ENCODE results near the gene INTS3. TPM values are rescaled to one million over a fixed set of nuclear protein-coding genes. Genes with fewer than 3 reads are reported as not detected.
A peak's percentile ranks its signal among the peaks of the same experiment; 100 is the strongest.

Gene INTS3
- total and polyA plus RNA-seq, 12 donors, result 25.4 to 46.1 (median 31.1) TPM

DNA sequence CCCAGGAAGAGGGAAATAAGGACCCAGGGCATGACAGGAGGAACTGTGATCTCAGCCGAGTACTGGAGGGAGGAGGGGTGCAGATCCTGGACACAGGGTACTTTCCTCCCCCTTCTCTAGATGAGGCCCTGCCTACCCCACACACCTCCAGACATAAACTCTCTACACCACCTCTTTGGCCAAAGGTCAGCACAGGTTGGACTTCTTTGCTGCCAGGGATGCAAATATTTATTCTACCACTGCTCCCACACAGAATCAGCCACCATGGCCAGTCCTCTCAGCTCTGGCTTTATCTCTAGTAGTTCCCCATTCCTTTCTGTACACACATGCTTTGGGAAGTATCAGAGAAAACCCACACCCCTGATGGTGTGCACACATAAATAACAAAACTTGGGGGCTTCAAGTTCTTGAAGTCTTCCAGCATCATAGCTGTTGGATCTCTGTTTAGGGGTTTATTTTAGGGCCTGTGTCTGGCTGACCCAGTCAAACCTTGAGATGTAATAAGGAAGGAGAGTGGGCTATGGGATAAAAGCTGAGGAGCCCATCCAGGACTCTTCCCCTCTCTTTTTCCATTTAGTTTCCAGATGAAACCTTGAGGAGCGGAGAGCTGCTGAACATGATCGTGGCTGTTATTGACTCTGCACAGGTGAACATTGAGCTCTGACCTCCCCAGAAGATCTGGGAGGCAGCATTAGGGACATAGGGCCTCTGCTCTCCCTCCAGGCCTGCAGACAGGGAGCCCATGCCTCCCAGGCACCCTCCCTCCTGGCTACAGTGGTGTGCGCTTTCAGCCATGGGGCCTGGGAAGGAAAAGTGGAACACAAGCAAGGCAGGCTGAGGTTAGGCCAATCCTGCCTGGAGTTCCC, 40.7 kb downstream of the INTS3 start:
- TF ChIP-seq, protein P1, sequence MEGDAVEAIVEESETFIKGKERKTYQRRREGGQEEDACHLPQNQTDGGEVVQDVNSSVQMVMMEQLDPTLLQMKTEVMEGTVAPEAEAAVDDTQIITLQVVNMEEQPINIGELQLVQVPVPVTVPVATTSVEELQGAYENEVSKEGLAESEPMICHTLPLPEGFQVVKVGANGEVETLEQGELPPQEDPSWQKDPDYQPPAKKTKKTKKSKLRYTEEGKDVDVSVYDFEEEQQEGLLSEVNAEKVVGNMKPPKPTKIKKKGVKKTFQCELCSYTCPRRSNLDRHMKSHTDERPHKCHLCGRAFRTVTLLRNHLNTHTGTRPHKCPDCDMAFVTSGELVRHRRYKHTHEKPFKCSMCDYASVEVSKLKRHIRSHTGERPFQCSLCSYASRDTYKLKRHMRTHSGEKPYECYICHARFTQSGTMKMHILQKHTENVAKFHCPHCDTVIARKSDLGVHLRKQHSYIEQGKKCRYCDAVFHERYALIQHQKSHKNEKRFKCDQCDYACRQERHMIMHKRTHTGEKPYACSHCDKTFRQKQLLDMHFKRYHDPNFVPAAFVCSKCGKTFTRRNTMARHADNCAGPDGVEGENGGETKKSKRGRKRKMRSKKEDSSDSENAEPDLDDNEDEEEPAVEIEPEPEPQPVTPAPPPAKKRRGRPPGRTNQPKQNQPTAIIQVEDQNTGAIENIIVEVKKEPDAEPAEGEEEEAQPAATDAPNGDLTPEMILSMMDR (IDR thresholded peaks at IDR 0.05), result no peak
- 86 to 93% methylated on average over 4 of the region's 4 CpGs for WGBS, 2 donors
- H3K27me3 ChIP-seq, result no peaks in the 10 kb centered on the region
- ATAC-seq, result no peak
- H3K9me3 ChIP-seq, result no peaks in the 10 kb centered on the region
- H3K4me3 ChIP-seq, result no peak overlapping the region
- peaks cover 5 to 97% (median 43%) of the 10 kb centered on the region in 9 donors for H3K36me3 ChIP-seq
- H3K27ac ChIP-seq, result peak overlapping the region in 5 of 10 donors; percentile 0 to 90 (median 42)
- no peak for DNase-seq
- peaks cover 11 to 64% (median 46%) of the 10 kb centered on the region in 9 donors for H3K4me1 ChIP-seq
- intact Hi-C loops (cut with DNase I), result loop anchor here in 1 of 10 donors (5.0 kb wide), 1 partner anchor 86 kb away; no protein-coding TSS in a partner anchor

DNA sequence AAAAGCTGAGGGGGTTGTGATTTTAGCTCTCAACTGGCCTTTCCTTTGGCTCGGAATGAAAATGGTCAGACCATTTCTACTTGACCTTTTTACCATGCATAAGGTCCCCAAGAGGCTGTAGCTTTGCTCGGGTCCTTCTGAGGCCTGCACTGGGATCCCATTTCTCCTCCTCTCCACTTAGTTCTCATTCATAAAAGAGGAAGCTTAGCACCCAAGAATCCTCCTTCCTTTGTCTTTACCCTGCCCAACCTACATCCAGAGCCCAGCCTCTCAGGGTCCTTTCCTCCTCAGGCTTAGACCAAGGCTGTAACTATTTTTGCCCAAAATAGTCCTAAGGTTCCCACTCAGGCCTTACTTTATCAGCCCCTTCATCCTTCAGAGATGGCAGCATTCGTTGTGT, 41.4 kb downstream of the INTS3 start:
- DNase-seq (no peak), ATAC-seq (no peak)
- H3K27me3 ChIP-seq, result no peaks in the 10 kb centered on the region
- peaks cover 13 to 66% (median 47%) of the 10 kb centered on the region in 9 donors for H3K4me1 ChIP-seq
- TF ChIP-seq, protein P1 (IDR thresholded peaks at IDR 0.05), result no peak
- WGBS, 2 donors, result 75% methylated on average over 3 of the region's 3 CpGs
- no peak overlapping the region for H3K4me3 ChIP-seq
- H3K27ac ChIP-seq, result peak overlapping the region in 6 of 10 donors; percentile 0 to 90 (median 41)
- no peaks in the 10 kb centered on the region for H3K9me3 ChIP-seq
- H3K36me3 ChIP-seq, result peaks cover 5 to 92% (median 46%) of the 10 kb centered on the region in 9 donors
- intact Hi-C loops (cut with DNase I), result loop anchor here in 1 of 10 donors (5.0 kb wide), 1 partner anchor 87 kb away; no protein-coding TSS in a partner anchor

DNA sequence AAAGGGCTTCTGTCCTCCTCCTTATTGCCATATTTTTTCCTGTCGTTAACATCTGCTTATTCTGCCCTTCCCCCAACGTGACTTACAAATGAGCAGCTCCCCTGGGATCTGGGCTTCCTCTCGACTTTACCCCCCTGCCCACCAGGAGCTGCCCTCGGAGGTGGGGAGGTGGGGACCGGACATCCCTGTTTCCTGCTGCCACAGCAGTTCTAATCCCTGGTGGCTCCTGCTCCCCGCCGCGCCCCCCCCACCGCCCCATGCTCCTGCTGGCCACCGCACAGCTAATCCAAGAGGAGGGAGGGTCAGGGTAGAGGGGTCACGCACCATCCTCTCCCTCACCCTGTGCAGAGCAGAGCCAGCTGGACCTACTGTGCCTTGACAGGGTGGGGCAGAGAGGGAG, 42.9 kb downstream of the INTS3 start:
- DNase-seq, result peak in 1 of 2 donors; percentile 66
- peaks cover 0 to 77% (median 33%) of the 10 kb centered on the region in 9 donors for H3K36me3 ChIP-seq
- TF ChIP-seq, protein P1 (IDR thresholded peaks at IDR 0.05), result no peak
- WGBS, 2 donors, result 50 to 51% methylated on average over 11 of the region's 11 CpGs
- ATAC-seq, result peak in 4 of 8 donors; percentile 1 to 29 (median 16)
- intact Hi-C loops (cut with DNase I), result loop anchor here in 7 of 10 donors (1.0 to 5.0 kb wide), 4 partner anchors 73 to 258 kb away; partner anchors contain the start of gene NPR1 (in 7 of the 7)
- H3K4me3 ChIP-seq, result no peak overlapping the region
- peaks cover 17 to 80% (median 58%) of the 10 kb centered on the region in 9 donors for H3K4me1 ChIP-seq
- H3K27me3 ChIP-seq, result no peaks in the 10 kb centered on the region
- H3K9me3 ChIP-seq, result no peaks in the 10 kb centered on the region
- peak overlapping the region; percentile 36 to 92 (median 74) for H3K27ac ChIP-seq

DNA sequence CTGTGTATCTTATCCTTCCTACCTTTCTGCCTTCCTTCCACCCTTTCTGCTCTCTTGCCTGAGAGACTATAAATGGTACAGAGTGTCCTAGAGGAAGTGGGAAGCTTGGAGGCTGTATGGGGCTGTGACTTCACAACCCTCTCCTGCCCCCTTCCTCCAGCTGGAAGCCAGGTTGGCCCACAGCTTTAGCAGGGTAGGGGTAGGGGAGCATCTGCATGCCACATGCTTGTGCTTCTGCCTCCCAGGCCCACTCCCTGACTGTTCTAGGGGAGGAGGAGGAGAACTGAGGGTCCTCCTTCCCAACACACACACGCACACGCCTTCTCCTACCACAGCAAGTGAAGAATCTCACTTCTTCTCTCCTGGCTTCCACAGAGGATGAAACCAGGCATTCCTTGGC, 43.4 kb downstream of the INTS3 start:
- peak in 1 of 8 donors; percentile 1 for ATAC-seq
- peaks cover 21 to 85% (median 62%) of the 10 kb centered on the region in 9 donors for H3K4me1 ChIP-seq
- no peaks in the 10 kb centered on the region for H3K9me3 ChIP-seq
- no peak for DNase-seq
- no peaks in the 10 kb centered on the region for H3K27me3 ChIP-seq
- H3K36me3 ChIP-seq, result peaks cover 0 to 72% (median 29%) of the 10 kb centered on the region in 9 donors
- H3K4me3 ChIP-seq, result no peak overlapping the region
- WGBS, 2 donors, result 76 to 82% methylated on average over 2 of the region's 2 CpGs
- intact Hi-C loops (cut with DNase I), result loop anchor here in 7 of 10 donors (5.0 kb wide), 3 partner anchors 74 to 259 kb away; partner anchors contain the start of gene NPR1 (in 6 of the 7)
- peak overlapping the region; percentile 36 to 92 (median 74) for H3K27ac ChIP-seq
- TF ChIP-seq, protein P1 (IDR thresholded peaks at IDR 0.05), result no peak

Data from heart right ventricle (tissue), 16 donors.